Naive thymus-derived CD4-positive, alpha-beta T cell (primary cell): Measurements from ENCODE around the gene CAMSAP2. TPM values are rescaled to one million over a fixed set of nuclear protein-coding genes. Genes with fewer than 3 reads are reported as not detected.

Experiments
- ATAC-seq: fragments of 150-1000 bp; cut with Tn5 transposase; 2 replicates; pipeline ENCODE4 v1.10.0; 2021; ENCODE audit warnings: mild to moderate bottlenecking, moderate library complexity
- CTCF ChIA-PET: fragments of 350-600 bp; sonication (Branson Sonifier 250); formaldehyde crosslinking; loops from one replicate; lab custom pipeline; 2021; ENCODE audit warnings: antibody characterized with exemption; lab: Charles Lee
- POLR2A ChIA-PET: fragments of 350-600 bp; sonication (Branson Sonifier 250); formaldehyde crosslinking; loops from one replicate; lab custom pipeline; 2021; ENCODE audit warnings: antibody characterized with exemption, inconsistent platforms; lab: Charles Lee
- DNase-seq, 9 donors: peaks; one replicate each; pipeline versions ENCODE4 v3.0.0 to v3.0.0-alpha.2; 2020 to 2022; ENCODE audit warnings: mixed read lengths in 1 of 9
- H3K27ac ChIP-seq: one replicate; pipeline ENCODE4 v1.7.0; 2013; ENCODE audit warnings: mild to moderate bottlenecking, low read depth, low read length, moderate library complexity
- H3K27me3 ChIP-seq, 2 donors: one replicate each; pipeline ENCODE4 v1.7.0; 2013; ENCODE audit warnings: low read length in 2 of 2, mild to moderate bottlenecking in 2 of 2, moderate library complexity in 2 of 2; ENCODE audit not compliant: control insufficient read depth in 2 of 2, insufficient read depth in 2 of 2
- H3K36me3 ChIP-seq, 3 experiments: 1 replicate in 2 of 3; 2 replicates in 1 of 3; pipeline ENCODE4 v1.7.0; 2013; ENCODE audit warnings: low read length in 3 of 3, mild to moderate bottlenecking in 3 of 3, moderate library complexity in 1 of 3; ENCODE audit not compliant: insufficient read depth in 3 of 3, control insufficient read depth in 2 of 3
- H3K4me1 ChIP-seq, 2 donors: one replicate each; pipeline ENCODE4 v1.7.0; 2013; ENCODE audit warnings: low read length in 2 of 2, mild to moderate bottlenecking in 2 of 2, moderate library complexity in 1 of 2; ENCODE audit not compliant: control insufficient read depth in 2 of 2, insufficient read depth in 2 of 2
- H3K4me3 ChIP-seq: 2 replicates; pipeline ENCODE4 v1.7.0; 2013; ENCODE audit warnings: mild to moderate bottlenecking, low read length
- H3K9me3 ChIP-seq, 3 experiments: 1 replicate in 2 of 3; 2 replicates in 1 of 3; pipeline ENCODE4 v1.7.0; 2013; ENCODE audit warnings: low read length in 3 of 3; ENCODE audit not compliant: control insufficient read depth in 2 of 3
- H3K27ac Mint-ChIP-seq, 9 donors: one replicate each; pipeline ENCODE4 v1.8.0; 2020 to 2022; ENCODE audit warnings: mixed read lengths in 9 of 9, mild to moderate bottlenecking in 8 of 9, moderate library complexity in 5 of 9, inconsistent platforms in 2 of 9
- H3K27me3 Mint-ChIP-seq, 5 donors: one replicate each; pipeline ENCODE4 v1.8.0; 2021 to 2022; ENCODE audit warnings: mixed read lengths in 5 of 5, mild to moderate bottlenecking in 1 of 5
- H3K36me3 Mint-ChIP-seq, 5 donors: one replicate each; pipeline ENCODE4 v1.8.0; 2020 to 2022; ENCODE audit warnings: mixed read lengths in 5 of 5, mild to moderate bottlenecking in 3 of 5, inconsistent platforms in 1 of 5
- H3K4me1 Mint-ChIP-seq, 7 donors: one replicate each; pipeline ENCODE4 v1.8.0; 2020 to 2022; ENCODE audit warnings: mixed read lengths in 7 of 7, mild to moderate bottlenecking in 3 of 7, inconsistent platforms in 1 of 7
- H3K4me3 Mint-ChIP-seq, 10 donors: one replicate each; pipeline ENCODE4 v1.8.0; 2020 to 2022; ENCODE audit warnings: mild to moderate bottlenecking in 10 of 10, mixed read lengths in 10 of 10, moderate library complexity in 6 of 10, inconsistent platforms in 2 of 10
- H3K9me3 Mint-ChIP-seq, 11 donors: one replicate each; pipeline ENCODE4 v1.8.0; 2020 to 2022; ENCODE audit warnings: mixed read lengths in 11 of 11, mild to moderate bottlenecking in 4 of 11, inconsistent platforms in 1 of 11, moderate library complexity in 1 of 11
- intact Hi-C, 2 donors: fragments of 100-400 bp; cut with micrococcal nuclease; formaldehyde crosslinking; loops; one replicate each; pipeline ENCODE4 v1.15.1; 2023
- polyA plus RNA-seq, 2 donors: library from polyadenylated mRNA; unstranded; fragments of 300-500 nt; fragmentation: Illumina TruSeq; gene quantifications; one replicate each; pipeline ENCODE4 v1.2.3, GENCODE V29; 2021
- total RNA-seq, 6 experiments: library from RNA in 5 of 6; stranded (reverse) in 5 of 6; gene quantifications; 1 replicate in 5 of 6; 2 replicates in 1 of 6; pipeline ENCODE4 v1.2.3 and lab custom pipeline; 2021 to 2026

Gene CAMSAP2
- total RNA-seq (10 to 100 TPM in 2 of 5 experiments, 1 to 10 TPM in 2, under 1 TPM in 1; 0.36 to 11.4 (median 5.5) TPM), polyA plus RNA-seq (1 to 10 TPM; 2.1 to 3.4 TPM), total RNA-seq (lab: John Stamatoyannopoulos, UW) (30.6 reads per million, percentile 60 among the genes with 10 or more reads in this experiment)

DNA sequence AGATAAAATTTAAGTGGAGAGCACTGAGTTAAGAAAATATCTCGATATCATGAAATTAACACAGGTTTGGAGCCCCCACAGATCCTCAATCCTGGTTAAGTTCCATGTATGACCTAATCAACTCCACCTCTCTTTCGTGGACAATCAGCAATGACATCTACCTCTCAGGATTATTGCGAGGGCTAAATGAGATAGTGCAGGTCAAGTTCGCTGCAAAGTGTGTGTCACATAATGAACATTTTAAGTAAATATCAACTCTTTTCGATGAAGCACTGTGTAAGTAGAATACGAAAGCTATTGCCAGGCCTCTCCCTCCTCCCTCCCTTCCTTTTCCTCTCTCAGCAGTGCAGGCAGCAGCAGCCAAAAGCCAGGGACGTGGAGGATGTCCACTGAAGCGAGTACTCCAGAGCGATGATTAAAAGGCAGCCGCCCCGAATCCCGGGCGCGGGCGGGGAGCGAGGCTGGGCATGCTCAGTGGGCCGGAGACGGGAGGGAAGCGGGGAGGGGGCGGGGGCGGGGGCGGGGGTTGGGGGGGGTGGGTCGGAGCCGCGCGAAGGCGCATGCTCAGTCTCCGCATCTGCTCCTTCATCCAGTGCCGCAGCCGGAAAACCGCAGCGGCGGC, at the start of gene CAMSAP2:
Gene CAMSAP2, plus strand, starts transcription at position 567 of the 622 bp plus-strand sequence. CDS start 935 bp downstream, outside the sequence.
- Histone ChIP-seq H3K36me3 (peaks cover 0 to 5% (median 0%) of the 10 kb centered on the region in 3 experiments), H3K4me3 (peak within 1 kb of the TSS; percentile 74), H3K27me3 (no peaks in the 10 kb centered on the region), H3K27ac (peak within 1 kb of the TSS; percentile 75), H3K9me3 (no peaks in the 10 kb centered on the region), H3K4me1 (peaks cover 5 to 23% of the 10 kb centered on the region in 2 donors)
- CTCF ChIA-PET = interaction anchor here (1.4 to 1.5 kb wide), 2 partner anchors 65 to 68 kb away, joined by 3 to 4 read pairs; partner anchors contain the start of gene DDX59
- POLR2A ChIA-PET = interaction anchor here (0.8 to 2.5 kb wide), 5 partner anchors 10 to 118 kb away, joined by 3 to 19 read pairs (median 4); partner anchors contain the start of genes DDX59 and KIF14
- ATAC-seq (peak; percentile 80), DNase-seq (peak; percentile 43 to 76 (median 69))
- Mint-ChIP-seq H3K4me3 (peak within 1 kb of the TSS; percentile 85 to 99 (median 98)), H3K36me3 (peaks cover 0 to 1% (median 0%) of the 10 kb centered on the region in 5 donors), H3K27me3 (peaks cover 0 to 45% (median 0%) of the 10 kb centered on the region in 5 donors), H3K4me1 (peaks cover 16 to 47% (median 39%) of the 10 kb centered on the region in 7 donors), H3K9me3 (peaks cover 0 to 1% (median 0%) of the 10 kb centered on the region in 11 donors), H3K27ac (peak within 1 kb of the TSS; percentile 78 to 97 (median 93))
- intact Hi-C loops = loop anchor here (1.0 to 2.0 kb wide), 3 partner anchors 34 to 328 kb away; partner anchors contain the start of genes KIF14 (in 1 of the 2) and ZNF281 (in 1 of the 2)

GRCh38 chr1:200692316-200692715, 46.4 kb upstream of the CAMSAP2 start:
- H3K27ac ChIP-seq = no peak overlapping the region
- H3K9me3 ChIP-seq = no peaks in the 10 kb centered on the region
- Mint-ChIP-seq H3K27ac (peak overlapping the region in 1 of 9 donors; percentile 59), H3K4me1 (no peaks in the 10 kb centered on the region), H3K27me3 (peaks cover under 1 to 30% (median 10%) of the 10 kb centered on the region in 5 donors), H3K4me3 (no peak overlapping the region), H3K9me3 (peaks cover 0 to 2% (median 0%) of the 10 kb centered on the region in 11 donors), H3K36me3 (no peaks in the 10 kb centered on the region)
- intact Hi-C loops = no loop called here
- CTCF ChIA-PET = no interaction called here
- no peak for ATAC-seq
- no peak for DNase-seq
- no peak overlapping the region for H3K4me3 ChIP-seq
- POLR2A ChIA-PET = no interaction called here
- H3K4me1 ChIP-seq = no peaks in the 10 kb centered on the region
- no peaks in the 10 kb centered on the region for H3K27me3 ChIP-seq
- H3K36me3 ChIP-seq = no peaks in the 10 kb centered on the region

DNA sequence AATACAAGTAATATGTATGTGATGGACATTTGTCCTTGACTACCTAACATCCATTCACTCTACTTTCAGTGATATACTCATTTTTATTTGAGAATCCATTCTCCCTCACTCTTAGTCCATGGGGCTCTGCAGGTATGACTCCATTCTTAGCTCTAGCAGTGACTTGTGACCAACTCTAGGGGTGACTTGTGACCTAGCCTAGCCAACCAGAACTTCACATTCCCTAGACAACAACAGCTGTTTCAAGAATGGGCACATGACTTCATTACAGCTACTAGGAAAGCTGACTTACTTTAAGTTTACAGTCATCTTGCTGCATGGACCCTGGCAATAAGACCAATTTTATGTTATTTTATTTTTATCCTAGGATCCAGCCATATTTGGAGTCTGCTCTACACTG, 45.4 kb upstream of the CAMSAP2 start:
- peaks cover 0 to 2% (median 0%) of the 10 kb centered on the region in 11 donors for H3K9me3 Mint-ChIP-seq
- Histone ChIP-seq H3K4me1 (no peaks in the 10 kb centered on the region), H3K36me3 (no peaks in the 10 kb centered on the region), H3K27ac (no peak overlapping the region), H3K27me3 (no peaks in the 10 kb centered on the region), H3K4me3 (no peak overlapping the region), H3K9me3 (no peaks in the 10 kb centered on the region)
- ChIA-PET CTCF (interaction anchor here (0.9 kb wide), 1 partner anchor 71 kb away, joined by 7 read pairs; no protein-coding TSS in a partner anchor), POLR2A (interaction anchor here (0.6 kb wide), 1 partner anchor 109 kb away, joined by 3 read pairs; no protein-coding TSS in a partner anchor)
- intact Hi-C loops = no loop called here
- no peak overlapping the region for H3K4me3 Mint-ChIP-seq
- peaks cover 1 to 31% (median 5%) of the 10 kb centered on the region in 5 donors for H3K27me3 Mint-ChIP-seq
- peaks cover 0 to 4% (median 0%) of the 10 kb centered on the region in 5 donors for H3K36me3 Mint-ChIP-seq
- ATAC-seq (no peak), DNase-seq (no peak)
- H3K4me1 Mint-ChIP-seq = no peaks in the 10 kb centered on the region
- H3K27ac Mint-ChIP-seq = no peak overlapping the region

DNA sequence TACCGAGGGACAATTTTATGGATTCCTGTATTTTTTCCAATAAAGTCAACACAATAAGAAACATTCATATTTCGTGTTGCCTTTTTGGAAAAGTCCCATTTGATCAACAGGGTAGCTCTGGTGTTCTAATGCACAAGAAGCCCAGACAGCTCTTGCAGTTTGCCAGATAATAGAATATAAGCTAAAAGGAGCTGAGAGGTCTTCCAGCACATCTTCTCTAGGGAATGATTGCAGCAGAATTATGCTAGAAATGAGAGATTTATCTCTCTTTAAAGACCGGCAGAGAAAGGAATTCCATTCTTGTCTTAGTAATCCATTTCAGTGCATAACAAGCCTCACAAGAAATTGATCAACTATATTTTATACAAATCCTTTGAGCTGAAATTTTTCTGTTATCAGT, 44.0 kb upstream of the CAMSAP2 start:
- Histone ChIP-seq H3K4me3 (no peak overlapping the region), H3K27me3 (no peaks in the 10 kb centered on the region), H3K9me3 (no peaks in the 10 kb centered on the region), H3K36me3 (no peaks in the 10 kb centered on the region), H3K4me1 (no peaks in the 10 kb centered on the region), H3K27ac (no peak overlapping the region)
- H3K4me1 Mint-ChIP-seq = no peaks in the 10 kb centered on the region
- ChIA-PET CTCF (no interaction called here), POLR2A (no interaction called here)
- H3K27ac Mint-ChIP-seq = no peak overlapping the region
- H3K4me3 Mint-ChIP-seq = no peak overlapping the region
- DNase-seq (no peak), ATAC-seq (no peak)
- intact Hi-C loops = no loop called here
- H3K36me3 Mint-ChIP-seq = peaks cover 0 to 7% (median 0%) of the 10 kb centered on the region in 5 donors
- peaks cover 0 to 7% (median 0%) of the 10 kb centered on the region in 11 donors for H3K9me3 Mint-ChIP-seq
- peaks cover 0 to 33% (median 5%) of the 10 kb centered on the region in 5 donors for H3K27me3 Mint-ChIP-seq

DNA sequence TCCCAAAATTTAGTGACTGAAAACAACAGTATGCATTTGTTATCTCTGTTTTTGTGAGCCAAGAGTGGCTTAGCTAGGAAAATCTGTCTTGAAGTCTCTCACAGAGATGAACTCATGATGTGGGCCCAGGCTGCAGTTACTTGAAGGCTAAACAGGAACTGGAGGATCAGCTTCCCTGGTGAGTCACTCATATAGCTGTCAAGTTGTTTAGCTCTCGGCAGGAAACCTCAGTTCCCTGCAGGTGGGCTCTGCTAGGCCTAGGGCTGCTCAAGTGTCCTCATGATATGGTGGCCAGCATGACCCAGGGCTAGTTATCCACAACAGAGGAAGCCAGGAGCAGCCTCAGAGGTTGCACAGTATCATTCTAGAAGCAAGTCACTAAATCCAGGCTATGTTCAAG, 38.8 kb upstream of the CAMSAP2 start:
- DNase-seq (no peak), ATAC-seq (no peak)
- Histone ChIP-seq H3K9me3 (no peaks in the 10 kb centered on the region), H3K4me1 (no peaks in the 10 kb centered on the region), H3K27ac (no peak overlapping the region), H3K36me3 (no peaks in the 10 kb centered on the region), H3K27me3 (no peaks in the 10 kb centered on the region), H3K4me3 (no peak overlapping the region)
- Mint-ChIP-seq H3K4me1 (no peaks in the 10 kb centered on the region), H3K27me3 (peaks cover 0 to 28% (median 5%) of the 10 kb centered on the region in 5 donors), H3K9me3 (peaks cover 0 to 7% (median 0%) of the 10 kb centered on the region in 11 donors), H3K36me3 (peaks cover 0 to 7% (median 0%) of the 10 kb centered on the region in 5 donors), H3K4me3 (no peak overlapping the region), H3K27ac (no peak overlapping the region)
- ChIA-PET CTCF (no interaction called here), POLR2A (no interaction called here)
- intact Hi-C loops = no loop called here

DNA sequence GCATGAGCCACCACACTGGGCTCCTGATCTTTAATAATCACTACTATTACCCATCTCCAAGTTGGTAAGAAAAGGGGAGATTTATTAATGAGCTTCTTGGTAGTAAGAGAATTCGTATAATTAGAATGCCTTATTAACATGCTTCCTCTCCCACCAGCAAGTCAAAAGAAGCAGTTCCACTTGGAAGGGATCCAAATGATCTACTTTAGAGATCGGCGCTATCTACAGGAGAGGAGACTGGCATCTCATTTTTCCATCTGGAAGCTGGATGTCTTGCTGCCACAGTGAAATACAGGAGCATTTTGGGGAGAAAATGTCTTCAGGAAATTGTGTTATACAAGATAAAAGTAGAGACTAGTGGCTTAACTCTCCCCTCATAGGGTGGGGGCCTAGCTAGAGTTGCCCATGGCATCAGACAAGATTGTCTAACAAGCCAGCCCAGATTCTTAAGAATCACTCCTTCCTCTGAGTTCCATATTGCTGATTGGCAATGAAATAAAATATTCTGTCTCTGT, 33.6 kb upstream of the CAMSAP2 start:
- no peak overlapping the region for H3K4me3 Mint-ChIP-seq
- ChIA-PET POLR2A (no interaction called here), CTCF (no interaction called here)
- no peaks in the 10 kb centered on the region for H3K9me3 Mint-ChIP-seq
- ATAC-seq = no peak
- intact Hi-C loops = no loop called here
- Histone ChIP-seq H3K4me1 (no peaks in the 10 kb centered on the region), H3K36me3 (no peaks in the 10 kb centered on the region), H3K4me3 (no peak overlapping the region), H3K9me3 (no peaks in the 10 kb centered on the region), H3K27me3 (no peaks in the 10 kb centered on the region), H3K27ac (no peak overlapping the region)
- no peaks in the 10 kb centered on the region for H3K36me3 Mint-ChIP-seq
- peaks cover 0 to 12% (median 0%) of the 10 kb centered on the region in 5 donors for H3K27me3 Mint-ChIP-seq
- no peak for DNase-seq
- H3K4me1 Mint-ChIP-seq = peaks cover 0 to 2% (median 0%) of the 10 kb centered on the region in 7 donors
- no peak overlapping the region for H3K27ac Mint-ChIP-seq
